Glutamatergic neuron (in vitro differentiated cells): ENCODE measurements around the gene ITGB6. TPM values are rescaled to one million over a fixed set of nuclear protein-coding genes. Genes with fewer than 3 reads are reported as not detected.

Experiments used
- DNase-seq: peaks from one replicate; pipeline ENCODE4 v3.0.0; 2022
- H3K27ac Mint-ChIP-seq: one replicate; pipeline ENCODE4 v1.8.0; 2020; ENCODE audit warnings: mild to moderate bottlenecking, mixed read lengths, inconsistent platforms; ENCODE audit not compliant: unreplicated experiment
- H3K27me3 Mint-ChIP-seq: one replicate; pipeline ENCODE4 v1.8.0; 2020; ENCODE audit warnings: mild to moderate bottlenecking, moderate library complexity, mixed read lengths, inconsistent platforms; ENCODE audit not compliant: unreplicated experiment
- H3K36me3 Mint-ChIP-seq: one replicate; pipeline ENCODE4 v1.8.0; 2020; ENCODE audit warnings: mild to moderate bottlenecking, mixed read lengths, inconsistent platforms; ENCODE audit not compliant: unreplicated experiment
- H3K4me1 Mint-ChIP-seq: one replicate; pipeline ENCODE4 v1.8.0; 2020; ENCODE audit warnings: mild to moderate bottlenecking, low read depth, mixed read lengths, inconsistent platforms; ENCODE audit not compliant: unreplicated experiment
- H3K4me3 Mint-ChIP-seq: one replicate; pipeline ENCODE4 v1.8.0; 2020; ENCODE audit warnings: mild to moderate bottlenecking, mixed read lengths, inconsistent platforms; ENCODE audit not compliant: unreplicated experiment
- H3K9me3 Mint-ChIP-seq: one replicate; pipeline ENCODE4 v1.8.0; 2020; ENCODE audit warnings: mild to moderate bottlenecking, moderate library complexity, mixed read lengths, inconsistent platforms; ENCODE audit not compliant: unreplicated experiment
- CTCF ChIP-seq: fragments of 200-600 bp; sonication (generic); IDR thresholded peaks from one replicate; pipeline ENCODE4 v1.5.0; 2021; ENCODE audit not compliant: partially characterized antibody, unreplicated experiment
- total RNA-seq: library from RNA; stranded (reverse); fragmentation: NEBNext Ultra II Directional; extraction: Animal tissue kit (Norgen Biotek cat#: 25700); gene quantifications from one replicate; pipeline ENCODE4 v1.2.1, GENCODE V29; 2021; ENCODE audit not compliant: unreplicated experiment

ITGB6 gene
- total RNA-seq, 1 donor from 2014 or later = not detected

DNA sequence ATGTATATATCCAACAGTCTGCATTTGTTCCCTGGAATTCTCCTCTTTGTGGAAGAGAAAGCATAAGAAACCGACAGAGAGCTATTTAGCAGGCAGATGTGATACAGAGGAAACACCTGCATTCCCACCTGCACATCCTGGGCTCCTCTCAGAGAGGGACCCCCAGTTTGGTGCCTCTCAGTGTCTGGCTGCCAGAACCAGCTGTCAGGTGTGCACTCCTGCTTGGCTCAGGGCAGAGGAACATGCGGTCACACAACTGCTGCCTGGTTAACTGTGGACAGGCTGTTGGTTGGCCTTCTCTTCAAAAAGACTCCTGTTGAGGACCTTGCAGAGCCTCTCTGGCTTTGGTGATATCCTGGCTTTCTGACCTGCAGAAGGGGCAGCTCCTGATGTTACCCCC lies 54.6 kb downstream of the ITGB6 start:
- H3K4me1 Mint-ChIP-seq = no peaks in the 10 kb centered on the region
- H3K4me3 Mint-ChIP-seq = no peak overlapping the region
- no peak for DNase-seq
- peaks cover under 1% of the 10 kb centered on the region for H3K27me3 Mint-ChIP-seq
- peaks cover 2% of the 10 kb centered on the region for H3K9me3 Mint-ChIP-seq
- no peak overlapping the region for H3K27ac Mint-ChIP-seq
- H3K36me3 Mint-ChIP-seq = no peaks in the 10 kb centered on the region
- TF ChIP-seq CTCF = no peak

GRCh38 chr2:160144280-160144990 lies 55.6 kb downstream of the ITGB6 start:
- H3K4me3 Mint-ChIP-seq = no peak overlapping the region
- DNase-seq = no peak
- no peaks in the 10 kb centered on the region for H3K27me3 Mint-ChIP-seq
- TF ChIP-seq CTCF = no peak
- H3K4me1 Mint-ChIP-seq = no peaks in the 10 kb centered on the region
- H3K27ac Mint-ChIP-seq = no peak overlapping the region
- peaks cover 2% of the 10 kb centered on the region for H3K9me3 Mint-ChIP-seq
- H3K36me3 Mint-ChIP-seq = no peaks in the 10 kb centered on the region

- Mint-ChIP-seq H3K36me3 (no peaks in the 10 kb centered on the region), H3K27ac (no peak overlapping the region), H3K4me3 (no peak overlapping the region), H3K9me3 (peaks cover 2% of the 10 kb centered on the region), H3K4me1 (no peaks in the 10 kb centered on the region), H3K27me3 (no peaks in the 10 kb centered on the region)
- no peak for DNase-seq
- TF ChIP-seq CTCF = no peak
Measured at GRCh38 chr2:160142472-160142871, 57.6 kb downstream of the ITGB6 start.

GRCh38 chr2:160141912-160142311 lies 58.2 kb downstream of the ITGB6 start:
- Mint-ChIP-seq H3K27me3 (no peaks in the 10 kb centered on the region), H3K36me3 (no peaks in the 10 kb centered on the region), H3K4me3 (no peak overlapping the region), H3K9me3 (peaks cover 2% of the 10 kb centered on the region), H3K27ac (no peak overlapping the region), H3K4me1 (no peaks in the 10 kb centered on the region)
- TF ChIP-seq CTCF = no peak
- no peak for DNase-seq

DNA sequence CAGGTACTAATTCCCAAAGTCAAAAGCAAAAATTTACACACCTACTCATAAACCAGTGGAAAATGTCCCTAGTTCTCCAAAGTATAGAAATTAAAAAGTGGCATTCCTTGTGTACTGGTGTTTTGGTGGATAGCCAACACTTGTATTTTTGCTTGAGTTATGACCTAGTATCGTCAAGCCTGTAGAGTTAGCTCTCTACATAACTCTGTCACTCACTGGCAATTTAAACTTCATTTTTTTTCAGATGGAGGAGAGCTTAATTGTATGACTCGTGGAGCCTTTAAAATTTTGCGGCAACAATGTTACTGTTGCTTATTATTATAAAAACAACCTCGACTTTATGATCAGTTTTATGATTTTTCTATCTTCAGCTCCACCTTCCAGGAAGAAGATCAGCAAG lies 58.7 kb downstream of the ITGB6 start:
- H3K27me3 Mint-ChIP-seq = no peaks in the 10 kb centered on the region
- H3K9me3 Mint-ChIP-seq = peaks cover under 1% of the 10 kb centered on the region
- no peak overlapping the region for H3K27ac Mint-ChIP-seq
- no peaks in the 10 kb centered on the region for H3K4me1 Mint-ChIP-seq
- H3K36me3 Mint-ChIP-seq = no peaks in the 10 kb centered on the region
- no peak for TF ChIP-seq CTCF
- H3K4me3 Mint-ChIP-seq = no peak overlapping the region
- DNase-seq = no peak
